Measurements from ENCODE around the gene MAP7. TPM values are rescaled to one million over a fixed set of nuclear protein-coding genes. Genes with fewer than 3 reads are reported as not detected.

The MAP7 gene
- total and polyA plus RNA-seq, 10 donors = 0.67 to 4.9 (median 3.0) TPM

DNA sequence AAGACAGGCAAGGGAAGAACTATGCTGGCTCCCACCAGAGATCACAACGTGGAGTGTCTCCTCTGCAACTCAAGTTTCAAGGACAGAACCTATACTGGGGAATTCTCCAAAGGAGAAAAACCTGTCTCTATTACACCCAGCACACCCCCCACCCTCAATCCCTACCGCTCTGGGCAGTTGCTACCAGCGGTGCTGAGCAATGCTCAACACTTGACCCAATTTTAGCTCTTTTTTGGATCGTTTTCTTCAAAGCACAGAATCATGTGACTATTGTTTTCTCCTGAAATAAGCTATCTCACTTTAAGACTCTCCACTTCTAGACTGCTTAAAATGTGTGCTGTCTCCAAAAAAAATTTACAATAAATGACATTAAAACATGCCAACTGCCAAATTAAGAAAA is 23.3 kb downstream of the MAP7 start:
- no peak overlapping the region for H3K27ac ChIP-seq
- no peaks in the 10 kb centered on the region for H3K36me3 ChIP-seq
- no peaks in the 10 kb centered on the region for H3K9me3 ChIP-seq
- intact Hi-C loops (cut with DNase I; ENCODE audit: low total_unique reads) = no loop called here
- H3K4me3 ChIP-seq = no peak overlapping the region
- 44 to 53% (median 46%) methylated on average over 4 of the region's 4 CpGs for WGBS, 5 donors
- TF ChIP-seq, protein P1, sequence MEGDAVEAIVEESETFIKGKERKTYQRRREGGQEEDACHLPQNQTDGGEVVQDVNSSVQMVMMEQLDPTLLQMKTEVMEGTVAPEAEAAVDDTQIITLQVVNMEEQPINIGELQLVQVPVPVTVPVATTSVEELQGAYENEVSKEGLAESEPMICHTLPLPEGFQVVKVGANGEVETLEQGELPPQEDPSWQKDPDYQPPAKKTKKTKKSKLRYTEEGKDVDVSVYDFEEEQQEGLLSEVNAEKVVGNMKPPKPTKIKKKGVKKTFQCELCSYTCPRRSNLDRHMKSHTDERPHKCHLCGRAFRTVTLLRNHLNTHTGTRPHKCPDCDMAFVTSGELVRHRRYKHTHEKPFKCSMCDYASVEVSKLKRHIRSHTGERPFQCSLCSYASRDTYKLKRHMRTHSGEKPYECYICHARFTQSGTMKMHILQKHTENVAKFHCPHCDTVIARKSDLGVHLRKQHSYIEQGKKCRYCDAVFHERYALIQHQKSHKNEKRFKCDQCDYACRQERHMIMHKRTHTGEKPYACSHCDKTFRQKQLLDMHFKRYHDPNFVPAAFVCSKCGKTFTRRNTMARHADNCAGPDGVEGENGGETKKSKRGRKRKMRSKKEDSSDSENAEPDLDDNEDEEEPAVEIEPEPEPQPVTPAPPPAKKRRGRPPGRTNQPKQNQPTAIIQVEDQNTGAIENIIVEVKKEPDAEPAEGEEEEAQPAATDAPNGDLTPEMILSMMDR (IDR thresholded peaks at IDR 0.05 in 8 of 11, conservative IDR thresholded peaks at IDR 0.05 in 3 of 11) = no peak
- no peak for TF ChIP-seq POLR2AphosphoS5 (IDR thresholded peaks at IDR 0.05)
- no peak for TF ChIP-seq POLR2A (IDR thresholded peaks at IDR 0.05)
- no peak for DNase-seq
- H3K27me3 ChIP-seq (replicated peaks in 1 of 7) = no peaks in the 10 kb centered on the region
- peaks cover 0 to 24% (median 12%) of the 10 kb centered on the region in 6 donors for H3K4me1 ChIP-seq

GRCh38 chr6:136526196-136526930 is 23.9 kb downstream of the MAP7 start:
- H3K36me3 ChIP-seq = no peaks in the 10 kb centered on the region
- intact Hi-C loops (cut with DNase I; ENCODE audit: low total_unique reads) = no loop called here
- no peaks in the 10 kb centered on the region for H3K9me3 ChIP-seq
- H3K27me3 ChIP-seq (replicated peaks in 1 of 7) = no peaks in the 10 kb centered on the region
- H3K4me1 ChIP-seq = peaks cover 0 to 24% (median 12%) of the 10 kb centered on the region in 6 donors
- no peak overlapping the region for H3K4me3 ChIP-seq
- 13 to 35% (median 19%) methylated on average over 14 to 16 of the region's 16 CpGs for WGBS, 5 donors
- no peak overlapping the region for H3K27ac ChIP-seq
- DNase-seq = peak; percentile 83
- TF ChIP-seq POLR2A (IDR thresholded peaks at IDR 0.05) (no peak), POLR2AphosphoS5 (IDR thresholded peaks at IDR 0.05) (no peak)
- TF ChIP-seq, protein P1 (IDR thresholded peaks at IDR 0.05 in 8 of 11, conservative IDR thresholded peaks at IDR 0.05 in 3 of 11) = peak in 3 of 11 experiments; percentile 14 to 41 (median 33)

- intact Hi-C loops (cut with DNase I; ENCODE audit: low total_unique reads) = no loop called here
- WGBS, 5 donors = 30 to 44% (median 42%) methylated on average over 8 of the region's 8 CpGs
- Histone ChIP-seq H3K4me1 (peaks cover 0 to 24% (median 12%) of the 10 kb centered on the region in 6 donors), H3K27me3 (replicated peaks in 1 of 7) (no peaks in the 10 kb centered on the region), H3K9me3 (no peaks in the 10 kb centered on the region), H3K27ac (no peak overlapping the region), H3K36me3 (no peaks in the 10 kb centered on the region), H3K4me3 (no peak overlapping the region)
- TF ChIP-seq POLR2A (IDR thresholded peaks at IDR 0.05) = no peak
- TF ChIP-seq POLR2AphosphoS5 (IDR thresholded peaks at IDR 0.05) = no peak
- no peak for DNase-seq
Observed at GRCh38 chr6:136525586-136526195, 24.5 kb downstream of the MAP7 start.

DNA sequence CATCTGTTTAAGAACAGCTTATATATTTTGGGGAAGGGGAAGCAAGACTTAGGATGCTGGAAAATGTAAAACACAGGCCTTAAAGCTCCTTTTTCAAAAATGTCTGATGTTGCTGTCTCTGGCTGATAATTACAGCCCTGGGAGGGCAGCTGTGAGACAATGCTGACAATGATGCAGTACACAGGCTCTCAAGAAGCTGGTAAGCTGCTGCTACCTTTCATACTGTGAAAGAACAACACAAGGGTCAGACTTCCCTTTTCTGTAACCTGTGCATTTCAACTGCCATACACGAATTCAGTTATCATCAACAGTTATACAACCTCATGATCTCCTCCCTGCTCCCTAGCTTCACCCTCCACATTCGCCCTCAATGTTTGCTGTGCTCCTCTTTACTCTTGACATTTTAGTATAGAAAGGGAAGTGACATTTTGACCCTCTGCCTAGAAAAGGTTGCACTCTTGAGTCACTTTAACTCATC is 25.2 kb downstream of the MAP7 start:
- H3K27me3 ChIP-seq (replicated peaks in 1 of 7) = no peaks in the 10 kb centered on the region
- intact Hi-C loops (cut with DNase I; ENCODE audit: low total_unique reads) = no loop called here
- no peak for DNase-seq
- peaks cover 0 to 24% (median 12%) of the 10 kb centered on the region in 6 donors for H3K4me1 ChIP-seq
- H3K9me3 ChIP-seq = no peaks in the 10 kb centered on the region
- WGBS, 5 donors = 25 to 50% (median 30%) methylated on average over 2 of the region's 2 CpGs
- no peak overlapping the region for H3K4me3 ChIP-seq
- H3K27ac ChIP-seq = no peak overlapping the region
- TF ChIP-seq POLR2A (IDR thresholded peaks at IDR 0.05) = no peak
- TF ChIP-seq, protein P1 (IDR thresholded peaks at IDR 0.05 in 8 of 11, conservative IDR thresholded peaks at IDR 0.05 in 3 of 11) = no peak
- TF ChIP-seq POLR2AphosphoS5 (IDR thresholded peaks at IDR 0.05) = no peak
- H3K36me3 ChIP-seq = no peaks in the 10 kb centered on the region
